ENCODE measurements around the gene MYO9B.

DNA sequence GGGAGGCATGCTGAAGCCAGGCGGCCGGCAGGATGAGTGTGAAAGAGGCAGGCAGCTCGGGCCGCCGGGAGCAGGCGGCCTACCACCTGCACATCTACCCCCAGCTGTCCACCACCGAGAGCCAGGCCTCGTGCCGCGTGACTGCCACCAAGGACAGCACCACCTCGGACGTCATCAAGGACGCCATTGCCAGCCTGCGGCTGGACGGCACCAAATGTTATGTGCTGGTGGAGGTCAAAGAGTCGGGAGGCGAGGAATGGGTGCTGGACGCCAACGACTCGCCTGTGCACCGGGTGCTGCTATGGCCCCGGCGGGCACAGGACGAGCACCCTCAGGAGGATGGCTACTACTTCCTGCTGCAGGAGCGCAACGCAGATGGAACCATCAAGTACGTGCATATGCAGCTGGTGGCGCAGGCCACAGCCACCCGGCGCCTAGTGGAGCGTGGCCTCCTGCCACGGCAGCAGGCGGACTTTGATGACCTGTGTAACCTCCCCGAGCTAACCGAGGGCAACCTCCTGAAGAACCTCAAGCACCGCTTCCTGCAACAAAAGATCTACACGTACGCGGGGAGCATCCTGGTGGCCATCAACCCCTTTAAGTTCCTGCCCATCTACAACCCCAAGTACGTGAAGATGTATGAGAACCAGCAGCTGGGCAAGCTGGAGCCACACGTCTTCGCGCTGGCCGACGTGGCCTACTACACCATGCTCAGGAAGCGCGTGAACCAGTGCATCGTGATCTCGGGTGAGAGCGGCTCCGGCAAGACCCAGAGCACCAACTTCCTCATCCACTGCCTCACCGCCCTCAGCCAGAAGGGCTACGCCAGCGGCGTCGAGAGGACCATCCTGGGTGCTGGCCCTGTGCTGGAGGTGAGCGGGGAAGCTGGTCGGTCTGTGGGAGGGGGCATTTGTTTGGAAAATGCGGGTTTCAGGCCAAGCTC lies 26.4 kb downstream of the MYO9B start:
- TF ChIP-seq, protein P1, sequence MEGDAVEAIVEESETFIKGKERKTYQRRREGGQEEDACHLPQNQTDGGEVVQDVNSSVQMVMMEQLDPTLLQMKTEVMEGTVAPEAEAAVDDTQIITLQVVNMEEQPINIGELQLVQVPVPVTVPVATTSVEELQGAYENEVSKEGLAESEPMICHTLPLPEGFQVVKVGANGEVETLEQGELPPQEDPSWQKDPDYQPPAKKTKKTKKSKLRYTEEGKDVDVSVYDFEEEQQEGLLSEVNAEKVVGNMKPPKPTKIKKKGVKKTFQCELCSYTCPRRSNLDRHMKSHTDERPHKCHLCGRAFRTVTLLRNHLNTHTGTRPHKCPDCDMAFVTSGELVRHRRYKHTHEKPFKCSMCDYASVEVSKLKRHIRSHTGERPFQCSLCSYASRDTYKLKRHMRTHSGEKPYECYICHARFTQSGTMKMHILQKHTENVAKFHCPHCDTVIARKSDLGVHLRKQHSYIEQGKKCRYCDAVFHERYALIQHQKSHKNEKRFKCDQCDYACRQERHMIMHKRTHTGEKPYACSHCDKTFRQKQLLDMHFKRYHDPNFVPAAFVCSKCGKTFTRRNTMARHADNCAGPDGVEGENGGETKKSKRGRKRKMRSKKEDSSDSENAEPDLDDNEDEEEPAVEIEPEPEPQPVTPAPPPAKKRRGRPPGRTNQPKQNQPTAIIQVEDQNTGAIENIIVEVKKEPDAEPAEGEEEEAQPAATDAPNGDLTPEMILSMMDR (IDR thresholded peaks at IDR 0.05), result no peak
- no peak for TF ChIP-seq POLR2A (IDR thresholded peaks at IDR 0.05)

Data from heart left ventricle (tissue), 13 donors.